Psoas muscle (tissue), 8 donors: Measurements from ENCODE around the gene POMT2. TPM values are rescaled to one million over a fixed set of nuclear protein-coding genes. Genes with fewer than 3 reads are reported as not detected.

Experiments used
- ATAC-seq, 4 donors: fragments of 200-7000 bp; cut with Tn5 transposase; one replicate each; pipeline ENCODE4 v1.9.1; 2020; ENCODE audit warnings: moderate library complexity in 3 of 4, mild to moderate bottlenecking in 2 of 4
- DNase-seq, 2 donors: peaks; one replicate each; pipeline ENCODE4 v3.0.0-alpha.2; 2020
- H3K27ac ChIP-seq: fragments of 200-600 bp; one replicate; pipeline ENCODE4 v1.8.0; 2022
- H3K27me3 ChIP-seq, 3 donors: fragments of 200-600 bp in 1 of 3; one replicate each; pipeline versions ENCODE4 v1.6.1 to v1.8.0; 2013 to 2022; ENCODE audit warnings: low read length in 2 of 3, mild to moderate bottlenecking in 2 of 3, moderate library complexity in 1 of 3; ENCODE audit not compliant: insufficient read depth in 3 of 3
- H3K36me3 ChIP-seq, 2 donors: fragments of 200-600 bp in 1 of 2; one replicate each; pipeline versions ENCODE4 v1.6.1 to v1.8.0; 2013 to 2022; ENCODE audit warnings: low read depth in 1 of 2, mild to moderate bottlenecking in 1 of 2, moderate library complexity in 1 of 2; ENCODE audit not compliant: insufficient read depth in 1 of 2
- H3K4me1 ChIP-seq: fragments of 200-600 bp; one replicate; pipeline ENCODE4 v1.8.0; 2022
- H3K4me3 ChIP-seq: fragments of 200-600 bp; one replicate; pipeline ENCODE4 v1.8.0; 2022; ENCODE audit warnings: mild to moderate bottlenecking
- H3K9me3 ChIP-seq: fragments of 200-600 bp; one replicate; pipeline ENCODE4 v1.8.0; 2022
- CTCF ChIP-seq: fragments of 200-600 bp; IDR thresholded peaks from one replicate; pipeline ENCODE4 v1.8.0; 2022; ENCODE audit warnings: antibody characterized with exemption
- WGBS, 3 donors: extraction: QIAGEN DNeasy Blood & Tissue Kit; methylation state at CpG; one replicate each; pipeline versions ENCODE4 v1.1.6 to v1.1.7; 2013; 5-methylcytosine and 5-hydroxymethylcytosine counted together
- intact Hi-C, 2 donors: fragments of 100-400 bp; cut with DNase I; formaldehyde crosslinking; loops; one replicate each; pipeline versions ENCODE4 v1.11.0 to v1.14.2; 2022
- polyA plus RNA-seq, 3 donors: library from polyadenylated mRNA; stranded (reverse); fragments of 200-250 nt; gene quantifications; one replicate each; pipeline ENCODE4 v1.2.3, GENCODE V29; 2013
- total RNA-seq, 4 donors: library from RNA; stranded (reverse); fragmentation: NEBNext Ultra II Directional in 2 of 4; extraction: Animal tissue kit (Norgen Biotek cat#: 25700) in 2 of 4; gene quantifications; one replicate each; pipeline versions ENCODE4 v1.2.1 to v1.2.4, GENCODE V29; 2021 to 2023
- donor health status: healthy with polysubstance abuse.
- donor health status: DM: no; HTN: no; CAD: no; lungs with moderate emphysema.
- donor health status: Bipolar disorder and iron deficiency.
- donor health status: healthy.
- donor health status: DM: yes; HTN: yes; CAD: no.
- donor health status: DM: no; HTN: no; CAD: no.
- donor health status: DM: no; HTN: no; CAD: no.
- donor health status: DM: yes; HTN: yes; CAD: no.

POMT2 gene
- total and polyA plus RNA-seq, 7 donors = 17.4 to 57.5 (median 29.2) TPM

GRCh38 chr14:77268989-77269600 is 51.6 kb downstream of the POMT2 start:
- Histone ChIP-seq H3K9me3 (no peaks in the 10 kb centered on the region), H3K27ac (no peak overlapping the region), H3K36me3 (no peaks in the 10 kb centered on the region), H3K4me1 (peaks cover 6% of the 10 kb centered on the region), H3K4me3 (no peak overlapping the region), H3K27me3 (peaks cover 0 to 46% (median 20%) of the 10 kb centered on the region in 3 donors)
- ATAC-seq (peak in 1 of 4 donors; percentile 42), DNase-seq (no peak)
- intact Hi-C loops = no loop called here
- no peak for TF ChIP-seq CTCF
- WGBS, 3 donors = 36 to 49% (median 41%) methylated on average over 7 to 8 of the region's 8 CpGs

GRCh38 chr14:77267937-77268699 is 52.6 kb downstream of the POMT2 start:
- no peak for ATAC-seq
- H3K27ac ChIP-seq = no peak overlapping the region
- H3K4me3 ChIP-seq = no peak overlapping the region
- no peak for TF ChIP-seq CTCF
- 80 to 86% (median 82%) methylated on average over 5 of the region's 5 CpGs for WGBS, 3 donors
- intact Hi-C loops = no loop called here
- no peaks in the 10 kb centered on the region for H3K36me3 ChIP-seq
- H3K4me1 ChIP-seq = peaks cover 6% of the 10 kb centered on the region
- peaks cover 0 to 46% (median 14%) of the 10 kb centered on the region in 3 donors for H3K27me3 ChIP-seq
- no peak for DNase-seq
- no peaks in the 10 kb centered on the region for H3K9me3 ChIP-seq

GRCh38 chr14:77266336-77266735 is 54.3 kb downstream of the POMT2 start:
- ATAC-seq = no peak
- H3K27ac ChIP-seq = no peak overlapping the region
- H3K9me3 ChIP-seq = no peaks in the 10 kb centered on the region
- peaks cover 0 to 28% (median 8%) of the 10 kb centered on the region in 3 donors for H3K27me3 ChIP-seq
- peaks cover 6% of the 10 kb centered on the region for H3K4me1 ChIP-seq
- 84 to 89% (median 88%) methylated on average over 8 of the region's 8 CpGs for WGBS, 3 donors
- no peaks in the 10 kb centered on the region for H3K36me3 ChIP-seq
- H3K4me3 ChIP-seq = no peak overlapping the region
- no peak for TF ChIP-seq CTCF
- intact Hi-C loops = no loop called here
- DNase-seq = no peak

GRCh38 chr14:77265561-77266335 is 54.9 kb downstream of the POMT2 start:
- Histone ChIP-seq H3K27me3 (peaks cover 0 to 22% (median 7%) of the 10 kb centered on the region in 3 donors), H3K27ac (no peak overlapping the region), H3K4me1 (peaks cover under 1% of the 10 kb centered on the region), H3K36me3 (no peaks in the 10 kb centered on the region), H3K4me3 (no peak overlapping the region), H3K9me3 (no peaks in the 10 kb centered on the region)
- 56 to 65% (median 61%) methylated on average over 15 to 16 of the region's 16 CpGs for WGBS, 3 donors
- DNase-seq (no peak), ATAC-seq (no peak)
- intact Hi-C loops = no loop called here
- TF ChIP-seq CTCF = no peak
